22Rv1 (cell line): Measurements from ENCODE around the gene SLC44A5.
"Not testable (repeated sequence)": the region's sequence is repeated elsewhere in the genome, so short reads cannot be mapped to it uniquely, and the experiment has no call there.

Source experiments
- H3K27ac ChIP-seq: fragments of 450-650 bp; 2 replicates; pipeline ENCODE4 v1.5.1; 2017
- ZFX ChIP-seq: fragments of 450-650 bp; IDR thresholded peaks from 2 replicates; pipeline ENCODE4 v1.6.1; 2017; ENCODE audit warnings: antibody characterized with exemption, borderline replicate concordance
- TF ChIP-seq, protein P1 (sequence below): fragments of 450-650 bp; IDR thresholded peaks from 2 replicates; pipeline ENCODE4 v1.5.1; 2017; ENCODE audit warnings: mild to moderate bottlenecking

The SLC44A5 gene

DNA sequence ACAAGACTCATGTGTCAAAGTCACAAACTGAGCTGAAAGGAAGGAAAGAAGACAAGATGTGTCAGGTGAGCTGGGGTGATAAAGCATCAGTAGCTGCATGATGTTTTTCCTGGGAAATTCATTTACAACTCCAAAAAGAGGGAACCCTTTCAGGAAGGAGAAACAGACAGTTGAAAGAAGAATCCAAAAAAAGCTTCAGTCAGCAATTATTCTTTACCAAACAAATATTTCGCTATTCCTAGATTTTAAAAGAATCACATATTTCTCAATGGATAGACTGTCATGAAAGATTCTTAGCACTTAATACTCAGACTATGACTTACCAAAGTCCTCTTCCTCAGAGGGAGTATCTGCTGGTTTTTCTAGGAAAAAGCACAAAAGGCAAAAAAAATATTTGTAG is 214.7 kb downstream of the SLC44A5 start:
- no peak overlapping the region for H3K27ac ChIP-seq
- no peak for TF ChIP-seq ZFX
- TF ChIP-seq, protein P1, sequence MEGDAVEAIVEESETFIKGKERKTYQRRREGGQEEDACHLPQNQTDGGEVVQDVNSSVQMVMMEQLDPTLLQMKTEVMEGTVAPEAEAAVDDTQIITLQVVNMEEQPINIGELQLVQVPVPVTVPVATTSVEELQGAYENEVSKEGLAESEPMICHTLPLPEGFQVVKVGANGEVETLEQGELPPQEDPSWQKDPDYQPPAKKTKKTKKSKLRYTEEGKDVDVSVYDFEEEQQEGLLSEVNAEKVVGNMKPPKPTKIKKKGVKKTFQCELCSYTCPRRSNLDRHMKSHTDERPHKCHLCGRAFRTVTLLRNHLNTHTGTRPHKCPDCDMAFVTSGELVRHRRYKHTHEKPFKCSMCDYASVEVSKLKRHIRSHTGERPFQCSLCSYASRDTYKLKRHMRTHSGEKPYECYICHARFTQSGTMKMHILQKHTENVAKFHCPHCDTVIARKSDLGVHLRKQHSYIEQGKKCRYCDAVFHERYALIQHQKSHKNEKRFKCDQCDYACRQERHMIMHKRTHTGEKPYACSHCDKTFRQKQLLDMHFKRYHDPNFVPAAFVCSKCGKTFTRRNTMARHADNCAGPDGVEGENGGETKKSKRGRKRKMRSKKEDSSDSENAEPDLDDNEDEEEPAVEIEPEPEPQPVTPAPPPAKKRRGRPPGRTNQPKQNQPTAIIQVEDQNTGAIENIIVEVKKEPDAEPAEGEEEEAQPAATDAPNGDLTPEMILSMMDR: no peak

- H3K27ac ChIP-seq: no peak overlapping the region
- TF ChIP-seq, protein P1: no peak
- no peak for TF ChIP-seq ZFX
Observed at GRCh38 chr1:75394386-75395139, 216.4 kb downstream of the SLC44A5 start.

DNA sequence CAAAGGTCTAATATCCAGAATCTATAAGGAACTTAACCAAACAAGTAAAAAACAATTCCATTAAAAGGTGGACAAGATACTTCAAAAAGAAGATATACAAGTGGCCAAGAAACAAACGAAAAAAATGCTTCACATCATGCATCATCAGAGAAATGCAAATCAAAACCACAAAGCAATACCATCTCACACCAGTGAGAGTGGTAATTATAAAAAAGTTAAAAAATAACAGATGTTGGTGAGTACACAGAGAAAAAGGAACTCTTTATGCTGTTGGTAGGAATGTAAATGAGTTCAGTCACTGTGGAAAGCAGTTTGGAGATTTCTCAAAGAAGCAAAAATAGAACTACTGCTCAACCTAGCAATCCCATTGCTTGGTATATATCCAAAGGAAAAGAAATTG is 218.6 kb downstream of the SLC44A5 start:
- no peak overlapping the region for H3K27ac ChIP-seq
- TF ChIP-seq ZFX: no peak
- TF ChIP-seq, protein P1: no peak

- peak overlapping the region; percentile 60 for H3K27ac ChIP-seq
Observed at GRCh38 chr1:75375476-75376447, 235.2 kb downstream of the SLC44A5 start.

DNA sequence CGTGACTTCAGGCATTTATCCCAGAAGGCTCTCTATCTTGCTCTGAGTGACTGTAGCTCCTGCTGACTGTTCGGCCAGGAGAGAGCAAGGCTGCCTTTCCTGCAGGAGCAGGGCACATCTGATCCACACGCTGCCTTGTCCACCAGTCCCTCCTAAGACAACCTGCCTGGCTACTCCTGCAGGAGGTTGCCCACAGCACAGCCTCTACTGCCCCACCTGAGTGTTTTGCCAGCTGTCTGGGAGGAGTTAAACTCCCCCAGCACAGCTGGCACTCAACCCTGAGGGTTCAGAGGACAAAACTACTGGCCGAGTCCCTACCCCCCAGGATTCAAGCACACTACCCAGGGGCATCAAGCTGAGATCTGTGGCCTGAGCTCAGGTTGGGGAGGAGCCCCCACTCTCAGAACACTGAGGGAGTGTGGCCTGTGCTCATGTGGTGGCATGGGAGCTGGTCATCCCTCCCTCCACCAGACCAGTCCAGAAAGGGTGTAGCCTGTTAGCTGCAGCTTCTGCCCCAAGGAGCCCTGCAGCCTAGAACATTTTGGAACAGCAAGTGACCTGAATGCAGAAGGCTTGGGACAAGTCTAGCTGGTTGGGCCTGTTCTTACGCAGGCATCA is 237.3 kb downstream of the SLC44A5 start:
- H3K27ac ChIP-seq: no peak overlapping the region
- TF ChIP-seq, protein P1: no peak
- no peak for TF ChIP-seq ZFX

DNA sequence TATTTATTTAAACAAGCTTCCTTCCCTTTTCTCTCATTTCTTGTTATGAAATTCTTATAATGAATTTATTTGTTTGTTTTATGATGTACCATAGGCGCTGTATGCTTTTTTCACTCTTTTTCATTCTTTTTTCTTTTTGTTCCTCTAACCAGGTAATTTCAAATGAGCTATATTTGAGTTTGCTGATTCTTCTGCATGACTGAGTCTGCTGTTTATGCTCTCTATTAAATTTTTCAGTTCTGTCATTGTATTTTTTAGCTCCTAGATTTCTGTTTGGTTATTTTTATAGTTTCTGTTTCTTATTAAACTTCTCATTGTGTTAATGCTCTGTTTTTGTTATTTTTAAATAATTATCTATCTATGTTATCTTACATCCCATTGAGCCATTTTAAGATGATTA is 244.3 kb downstream of the SLC44A5 start:
- no peak overlapping the region for H3K27ac ChIP-seq
- TF ChIP-seq, protein P1: no peak
- no peak for TF ChIP-seq ZFX

GRCh38 chr1:75361260-75361659 is 249.7 kb downstream of the SLC44A5 start:
- H3K27ac ChIP-seq: no peak overlapping the region
- TF ChIP-seq ZFX: no peak
- TF ChIP-seq, protein P1: no peak

DNA sequence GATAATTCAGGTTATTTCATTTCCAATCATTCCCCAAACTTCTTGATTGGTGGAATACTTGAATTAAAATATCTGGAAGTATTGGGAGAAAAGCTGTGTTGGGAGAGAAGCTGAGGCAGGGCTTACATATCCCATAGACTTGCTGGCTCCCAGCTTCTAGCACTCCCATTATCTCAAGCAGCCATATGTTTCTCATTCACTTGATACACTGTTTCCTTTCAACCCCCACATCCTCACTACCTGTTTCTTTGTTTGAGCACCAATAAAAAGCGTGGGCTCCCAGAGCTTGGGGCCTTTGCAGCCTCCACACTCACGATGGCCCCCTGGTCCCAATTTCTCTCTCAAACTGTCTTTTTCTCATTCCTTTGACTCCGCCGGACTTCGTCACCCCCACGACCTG is 256.6 kb downstream of the SLC44A5 start:
- not testable (repeated sequence) for H3K27ac ChIP-seq
